Thyroid gland (tissue), 4 donors: Measurements from ENCODE around the gene FANCC. TPM values are rescaled to one million over a fixed set of nuclear protein-coding genes. Genes with fewer than 3 reads are reported as not detected.
A peak's percentile ranks its signal among the peaks of the same experiment; 100 is the strongest.
"Not testable (repeated sequence)": the region's sequence is repeated elsewhere in the genome, so short reads cannot be mapped to it uniquely, and the experiment has no call there.

Experiments
- DNase-seq, 2 donors: peaks; one replicate each; pipeline ENCODE4 v3.0.0-alpha.2; 2019
- H3K27ac ChIP-seq, 3 donors: fragments of 200-600 bp; sonication (generic); 1 replicate in 2 of 3; 2 replicates in 1 of 3; pipeline ENCODE4 v1.5.1; 2016 to 2019; ENCODE audit warnings: mild to moderate bottlenecking in 1 of 3, moderate library complexity in 1 of 3
- H3K27me3 ChIP-seq: fragments of 200-600 bp; sonication (generic); one replicate; pipeline ENCODE4 v1.5.1; 2019
- H3K36me3 ChIP-seq, 2 donors: fragments of 200-600 bp; sonication (generic); one replicate each; pipeline ENCODE4 v1.5.1; 2016 to 2019
- H3K4me1 ChIP-seq, 2 donors: fragments of 200-600 bp; sonication (generic); one replicate each; pipeline ENCODE4 v1.5.1; 2017 to 2019
- H3K4me3 ChIP-seq, 3 donors: fragments of 200-600 bp; sonication (generic); replicated peaks in 1 of 3; 1 replicate in 2 of 3; 2 replicates in 1 of 3; pipeline ENCODE4 v1.5.1; 2016; ENCODE audit warnings: mild to moderate bottlenecking in 1 of 3
- H3K9me3 ChIP-seq: fragments of 200-600 bp; sonication (generic); one replicate; pipeline ENCODE4 v1.5.1; 2017
- CTCF ChIP-seq, 6 experiments: fragments of 200-600 bp in 3 of 6; fragments of 450-650 bp in 3 of 6; sonication (generic) in 3 of 6; IDR thresholded peaks; one replicate each; pipeline ENCODE4 v1.5.1; 2016 to 2019; ENCODE audit warnings: antibody characterized with exemption in 6 of 6, mild to moderate bottlenecking in 2 of 6, inconsistent platforms in 1 of 6, moderate library complexity in 1 of 6
- POLR2A ChIP-seq, 2 donors: fragments of 450-650 bp; IDR thresholded peaks; one replicate each; pipeline ENCODE4 v1.6.1; 2017; ENCODE audit warnings: antibody characterized with exemption in 2 of 2, mild to moderate bottlenecking in 2 of 2, moderate library complexity in 1 of 2
- WGBS, 2 donors: methylation state at CpG; one replicate each; pipeline ENCODE4 v1.1.5; 2017; 5-methylcytosine and 5-hydroxymethylcytosine counted together
- intact Hi-C: fragments of 100-400 bp; cut with DNase I; formaldehyde crosslinking; loops from one replicate; pipeline ENCODE4 v1.15.1; 2023
- total RNA-seq, 4 donors: library from RNA; depleted of rRNA; stranded (reverse); fragments of >200 nt; gene quantifications; one replicate each; pipeline ENCODE4 v1.2.3, GENCODE V29; 2016

Gene FANCC
- total RNA-seq, 4 donors from 2014 or later: 13.9 to 15.0 (median 14.2) TPM

DNA sequence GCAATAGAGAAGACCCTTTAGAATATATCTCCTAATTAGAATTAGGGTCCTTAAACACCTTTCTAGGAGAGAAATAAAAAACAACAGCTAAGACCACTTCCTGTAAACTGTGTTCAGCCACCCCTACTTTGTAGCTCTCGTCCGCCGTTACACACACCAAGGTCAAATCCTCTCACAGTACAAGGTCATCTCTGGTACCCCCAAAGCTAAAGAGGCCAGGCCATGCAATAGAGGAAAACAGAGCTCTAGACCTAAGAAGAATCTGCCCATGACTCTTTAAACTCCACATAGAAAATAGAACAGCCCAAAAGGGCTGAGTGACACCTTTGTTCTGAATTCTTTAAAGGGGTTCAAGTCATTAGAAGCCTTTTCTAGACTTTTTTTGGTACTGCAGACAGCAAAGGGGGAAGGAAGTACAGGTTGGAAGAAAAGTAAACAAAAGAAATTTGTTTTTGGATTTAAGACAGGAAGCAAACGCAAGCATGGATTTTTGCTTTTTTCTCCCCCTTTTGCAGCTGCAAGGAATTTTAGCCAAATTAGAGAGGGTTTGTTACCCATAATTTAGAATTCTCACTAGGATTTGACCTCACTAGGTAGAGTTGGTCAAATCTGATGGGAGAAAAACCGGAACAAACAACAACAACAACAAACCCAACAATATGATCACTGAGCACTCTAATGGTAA, 13.4 kb upstream of the FANCC start:
- no peak for DNase-seq
- TF ChIP-seq POLR2A (IDR thresholded peaks at IDR 0.05) (no peak), CTCF (IDR thresholded peaks at IDR 0.05) (no peak)
- intact Hi-C loops: no loop called here

GRCh38 chr9:95329061-95329460, 11.6 kb upstream of the FANCC start:
- H3K4me3 ChIP-seq, H3K36me3 ChIP-seq, H3K27ac ChIP-seq, H3K9me3 ChIP-seq, H3K4me1 ChIP-seq, intact Hi-C loops, H3K27me3 ChIP-seq, DNase-seq: not testable (repeated sequence)
- WGBS, 2 donors: 89 to 92% methylated on average over 6 of the region's 6 CpGs

More for the DNA sequence above, 13.4 kb upstream of the FANCC start:
- Histone ChIP-seq H3K36me3 (no peaks in the 10 kb centered on the region), H3K4me1 (no peaks in the 10 kb centered on the region), H3K27ac (no peak overlapping the region), H3K4me3 (no peak overlapping the region), H3K9me3 (no peaks in the 10 kb centered on the region), H3K27me3 (no peaks in the 10 kb centered on the region)
- WGBS, 2 donors: 89 to 91% methylated on average over 5 of the region's 5 CpGs

DNA sequence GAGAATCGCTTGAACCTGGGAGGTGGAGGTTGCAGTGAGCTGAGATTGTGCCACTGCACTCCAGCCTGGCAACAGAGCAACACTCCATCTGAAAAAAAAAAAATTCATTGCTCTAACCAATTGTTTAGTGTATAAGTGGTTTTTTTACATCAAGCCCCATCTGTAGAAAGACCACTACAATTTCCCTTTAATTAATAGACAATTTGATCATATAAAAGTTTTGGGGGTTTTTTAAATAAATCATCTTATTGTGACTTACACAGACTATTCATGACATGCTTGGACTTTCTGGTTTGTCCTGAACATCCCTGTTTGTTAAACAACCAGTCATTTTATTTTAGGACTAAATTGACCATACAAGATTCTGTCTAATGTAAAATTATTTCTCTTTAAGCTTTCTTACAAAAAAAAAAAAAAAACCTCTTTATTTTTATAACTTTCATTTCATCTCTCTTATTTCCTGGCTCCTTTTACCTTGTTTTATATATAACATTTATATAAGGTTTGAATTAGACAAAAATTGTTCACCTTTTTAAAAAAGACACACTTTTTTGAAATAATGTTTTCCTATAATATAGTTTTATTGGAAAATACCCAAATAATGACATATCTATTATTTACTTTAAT, 9.8 kb upstream of the FANCC start:
- Histone ChIP-seq H3K4me1 (no peaks in the 10 kb centered on the region), H3K36me3 (no peaks in the 10 kb centered on the region), H3K9me3 (no peaks in the 10 kb centered on the region), H3K27ac (no peak overlapping the region), H3K27me3 (no peaks in the 10 kb centered on the region), H3K4me3 (no peak overlapping the region)
- intact Hi-C loops: no loop called here
- no peak for DNase-seq
- WGBS, 2 donors: 47 to 67% methylated on average over 1 of the region's 1 CpG
- TF ChIP-seq CTCF (IDR thresholded peaks at IDR 0.05): no peak
- no peak for TF ChIP-seq POLR2A (IDR thresholded peaks at IDR 0.05)

DNA sequence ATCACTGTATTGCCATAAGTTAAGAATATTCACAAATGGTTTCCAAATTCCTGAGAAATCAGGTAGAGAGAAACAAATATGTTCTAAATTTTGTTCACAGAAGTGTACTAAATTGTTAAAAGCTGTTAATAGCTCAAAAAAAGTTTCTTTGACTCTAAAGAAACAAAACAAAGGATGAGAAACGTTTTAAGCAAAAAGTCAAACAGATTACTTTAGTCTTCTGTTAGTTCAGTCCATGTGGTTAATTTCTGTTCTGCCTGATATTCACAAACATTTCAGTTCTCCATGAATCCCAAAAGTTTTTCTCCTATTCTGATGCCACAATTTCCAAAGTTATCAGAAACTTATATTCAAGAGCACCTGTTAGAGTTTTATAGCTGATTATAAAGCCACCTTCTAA, 7.7 kb upstream of the FANCC start:
- TF ChIP-seq CTCF (IDR thresholded peaks at IDR 0.05) (no peak), POLR2A (IDR thresholded peaks at IDR 0.05) (no peak)
- 50 to 56% methylated on average over 1 of the region's 1 CpG for WGBS, 2 donors
- Histone ChIP-seq H3K9me3 (no peaks in the 10 kb centered on the region), H3K4me3 (no peak overlapping the region), H3K27ac (no peak overlapping the region), H3K36me3 (no peaks in the 10 kb centered on the region), H3K27me3 (no peaks in the 10 kb centered on the region), H3K4me1 (no peaks in the 10 kb centered on the region)
- intact Hi-C loops: no loop called here
- no peak for DNase-seq

DNA sequence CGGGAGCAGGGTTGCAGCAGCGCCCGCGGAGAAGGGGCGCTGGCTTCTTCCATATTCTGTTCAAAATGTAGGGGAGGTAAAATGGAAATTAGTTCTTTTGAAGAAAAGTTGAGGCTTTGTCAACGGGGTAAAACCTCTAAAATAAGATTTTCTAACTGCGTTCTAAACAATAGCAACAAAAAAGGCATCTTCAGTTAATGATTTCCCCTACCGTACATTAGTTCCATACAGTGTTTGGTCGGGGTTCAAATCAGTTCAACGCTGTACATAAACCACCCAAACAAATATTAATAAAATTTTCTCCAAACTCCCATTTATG, 343 bp upstream of the FANCC start:
- 6 to 11% methylated on average over 10 of the region's 10 CpGs for WGBS, 2 donors
- intact Hi-C loops: no loop called here
- Histone ChIP-seq H3K4me1 (peaks cover 0 to 7% of the 10 kb centered on the region in 2 donors), H3K4me3 (peak overlapping the region; percentile 81 to 93 (median 86)), H3K27ac (peak overlapping the region; percentile 70 to 96 (median 90)), H3K9me3 (no peaks in the 10 kb centered on the region), H3K36me3 (no peaks in the 10 kb centered on the region), H3K27me3 (no peaks in the 10 kb centered on the region)
- TF ChIP-seq POLR2A (IDR thresholded peaks at IDR 0.05) (no peak), CTCF (IDR thresholded peaks at IDR 0.05) (no peak)
- DNase-seq: no peak
